DOHH2 (cell line): ENCODE data around the gene C1QA.

ENCODE experiments used
- CTCF ChIP-seq: fragments of 200-600 bp; sonication (generic); IDR thresholded peaks from one replicate; pipeline ENCODE4 v1.5.1; 2014; ENCODE audit warnings: antibody characterized with exemption, mild to moderate bottlenecking, low read depth, low read length; ENCODE audit not compliant: poor library complexity, severe bottlenecking
- EZH2phosphoT487 ChIP-seq: fragments of 200-600 bp; sonication (generic); IDR thresholded peaks from 2 replicates; pipeline ENCODE4 v1.6.1; 2017; ENCODE audit warnings: borderline replicate concordance, mild to moderate bottlenecking, antibody characterized with exemption, low read length, moderate library complexity, mixed read lengths

GRCh38 chr1:22607154-22607553 is 29.3 kb upstream of the C1QA start:
- TF ChIP-seq CTCF (no peak), EZH2phosphoT487 (no peak)
